ENCODE measurements around the gene MCF2L2.

The MCF2L2 gene

GRCh38 chr3:183298701-183299153 lies 129.7 kb downstream of the MCF2L2 start:
- peak in 40 of 51 donors; percentile 4 to 79 (median 38) for DNase-seq

DNA sequence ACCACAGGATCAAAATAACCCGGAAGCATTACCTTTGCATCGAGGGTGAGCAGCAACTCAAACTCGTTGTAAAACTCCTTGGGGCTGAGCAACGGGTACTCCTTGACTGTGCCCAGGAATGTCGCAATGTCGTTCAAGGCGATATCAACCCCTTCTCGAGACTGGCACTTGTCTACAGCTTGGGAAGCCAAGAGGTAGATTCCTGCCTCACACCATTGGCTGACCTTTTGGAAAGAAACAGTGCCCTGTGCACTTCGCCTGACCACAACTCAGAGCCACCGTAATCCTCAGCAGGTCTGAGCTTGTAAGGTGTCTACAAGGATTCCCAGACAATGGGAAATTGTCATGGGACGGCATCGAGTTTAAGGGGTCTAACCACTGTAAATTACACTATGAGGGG lies 131.5 kb downstream of the MCF2L2 start:
- no peak for DNase-seq

DNA sequence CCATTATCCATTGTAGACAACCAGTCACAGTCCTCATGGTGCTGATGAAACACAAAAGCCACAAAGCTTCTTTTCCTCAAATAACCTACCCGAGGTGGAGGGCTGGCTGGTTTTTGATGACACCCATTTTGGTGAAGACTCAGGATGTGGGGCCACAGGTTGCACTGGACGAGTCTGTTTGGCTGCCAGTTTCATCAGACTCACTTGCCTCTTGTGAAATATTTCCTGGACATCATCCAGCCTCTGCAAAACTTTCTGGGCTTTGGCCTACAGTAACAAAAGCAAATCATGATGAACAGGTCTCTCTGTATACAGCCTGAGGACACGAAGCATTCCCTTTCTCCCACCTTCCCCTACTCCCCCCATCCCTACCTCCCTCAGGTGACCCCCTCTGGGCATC lies 133.2 kb downstream of the MCF2L2 start:
- DNase-seq: peak in 1 of 51 donors; percentile 18

GRCh38 chr3:183293966-183294365 lies 134.5 kb downstream of the MCF2L2 start:
- DNase-seq: no peak

- no peak for DNase-seq
Observed at GRCh38 chr3:183291497-183292031, 136.9 kb downstream of the MCF2L2 start.

DNA sequence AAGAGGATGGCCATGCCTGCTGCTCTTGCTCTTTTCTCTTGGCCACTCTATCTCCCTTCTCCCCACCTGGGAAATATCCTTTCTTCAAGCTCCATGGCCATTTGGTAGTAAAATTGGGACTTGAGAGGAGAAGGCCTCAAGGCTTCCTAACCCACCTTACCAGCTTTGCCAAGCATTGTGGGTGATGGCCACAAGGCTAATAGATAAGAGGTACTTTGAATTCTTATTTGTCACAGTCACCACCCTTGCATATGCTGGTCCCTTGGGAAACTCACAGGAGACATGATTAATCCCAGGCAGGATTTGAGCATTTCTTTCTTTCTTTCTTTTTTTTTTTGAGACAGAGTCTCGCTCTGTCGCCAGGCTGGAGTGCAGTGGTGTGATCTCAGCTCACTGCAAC lies 138.2 kb downstream of the MCF2L2 start:
- DNase-seq: no peak

DNA sequence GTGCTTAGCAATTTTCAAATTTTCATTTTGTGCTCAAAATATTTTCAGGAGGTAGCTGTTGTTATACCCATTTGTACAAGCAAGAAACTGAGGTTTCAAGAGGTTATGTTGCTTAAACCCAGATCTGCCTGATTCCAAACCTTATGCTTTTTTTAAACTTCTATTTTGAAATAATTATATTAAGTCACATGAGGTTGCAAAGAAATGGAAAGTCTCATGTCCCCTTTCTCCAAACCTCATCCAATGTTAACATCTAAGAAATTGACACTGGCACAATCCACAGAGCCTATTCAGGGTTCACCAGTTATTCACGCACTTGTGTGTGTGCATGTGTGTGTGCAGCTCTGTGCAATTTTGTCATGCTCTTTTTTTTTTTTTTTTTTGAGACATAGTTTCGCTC lies 140.3 kb downstream of the MCF2L2 start:
- DNase-seq: no peak

DNA sequence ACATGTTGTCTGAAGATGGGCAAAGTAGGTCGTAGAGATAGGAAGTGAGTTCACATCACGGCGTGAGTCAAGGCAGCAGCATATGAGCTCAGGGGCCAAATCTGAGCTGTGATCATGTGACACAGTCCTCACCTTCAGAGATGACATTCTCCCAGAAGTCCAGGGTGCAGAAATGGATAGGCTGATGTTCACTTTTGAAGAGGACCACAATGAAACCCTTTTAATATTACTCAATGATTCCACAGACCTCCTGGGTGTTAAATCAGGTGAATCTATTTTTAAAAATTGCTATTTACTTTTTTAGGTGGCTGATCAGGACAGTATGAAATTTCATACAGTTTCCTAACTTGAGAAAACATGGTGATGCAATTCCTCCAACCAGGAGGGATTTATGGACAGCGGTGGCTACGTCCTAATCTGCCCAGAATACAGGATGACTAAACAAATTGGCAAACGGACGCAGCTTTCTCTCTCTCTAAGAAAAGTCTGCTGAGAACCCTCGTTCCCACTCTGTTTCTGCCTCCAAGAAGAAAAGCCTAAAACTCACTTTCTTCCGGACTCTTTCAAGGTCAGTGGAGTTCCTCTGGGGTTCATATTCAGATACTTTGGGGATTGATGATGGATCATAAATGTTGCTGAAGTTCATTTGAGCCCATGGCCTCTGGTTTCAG lies 141.0 kb downstream of the MCF2L2 start:
- DNase-seq: no peak

- DNase-seq: peak in 39 of 51 donors; percentile 11 to 86 (median 52)
Observed at GRCh38 chr3:183285828-183286457, 142.5 kb downstream of the MCF2L2 start.

GRCh38 chr3:183285318-183285717 lies 143.1 kb downstream of the MCF2L2 start:
- DNase-seq: no peak

DNA sequence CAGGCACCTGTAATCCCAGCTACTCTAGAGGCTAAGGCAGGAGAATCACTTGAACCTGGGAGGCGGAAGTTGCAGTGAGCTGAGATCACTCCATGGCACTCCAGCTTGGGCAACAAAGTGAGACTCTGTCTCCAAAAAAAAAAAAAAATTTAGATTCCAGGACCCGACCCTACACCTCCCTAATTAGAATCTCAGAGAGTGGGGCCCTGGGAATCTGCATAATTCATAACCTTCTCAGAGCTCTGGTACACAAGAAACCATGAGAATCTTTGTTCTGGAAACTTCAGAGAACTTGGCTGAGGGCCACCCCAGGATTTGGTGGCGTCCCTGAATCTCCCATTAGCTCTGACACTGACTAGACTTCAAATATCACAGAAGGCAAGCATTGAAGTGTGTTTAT lies 143.8 kb downstream of the MCF2L2 start:
- DNase-seq: no peak

DNA sequence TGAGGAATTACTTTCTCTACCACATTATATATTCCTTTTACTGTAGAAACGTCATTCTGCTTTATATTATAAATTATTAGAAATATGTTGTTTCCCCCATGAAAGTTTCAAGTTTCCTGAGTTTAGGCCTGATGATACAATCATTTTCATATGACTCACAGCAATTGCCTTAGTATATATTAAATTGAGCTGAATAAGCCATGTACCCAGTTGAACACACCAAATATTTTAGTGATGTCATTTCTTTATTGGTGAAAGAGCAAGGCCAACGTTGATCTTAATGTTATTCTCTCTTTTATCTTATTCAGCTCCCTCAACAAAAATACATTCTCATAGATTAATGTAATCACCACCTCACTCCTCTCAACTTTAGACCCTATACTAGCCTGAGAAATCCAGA lies 144.5 kb downstream of the MCF2L2 start:
- no peak for DNase-seq

DNA sequence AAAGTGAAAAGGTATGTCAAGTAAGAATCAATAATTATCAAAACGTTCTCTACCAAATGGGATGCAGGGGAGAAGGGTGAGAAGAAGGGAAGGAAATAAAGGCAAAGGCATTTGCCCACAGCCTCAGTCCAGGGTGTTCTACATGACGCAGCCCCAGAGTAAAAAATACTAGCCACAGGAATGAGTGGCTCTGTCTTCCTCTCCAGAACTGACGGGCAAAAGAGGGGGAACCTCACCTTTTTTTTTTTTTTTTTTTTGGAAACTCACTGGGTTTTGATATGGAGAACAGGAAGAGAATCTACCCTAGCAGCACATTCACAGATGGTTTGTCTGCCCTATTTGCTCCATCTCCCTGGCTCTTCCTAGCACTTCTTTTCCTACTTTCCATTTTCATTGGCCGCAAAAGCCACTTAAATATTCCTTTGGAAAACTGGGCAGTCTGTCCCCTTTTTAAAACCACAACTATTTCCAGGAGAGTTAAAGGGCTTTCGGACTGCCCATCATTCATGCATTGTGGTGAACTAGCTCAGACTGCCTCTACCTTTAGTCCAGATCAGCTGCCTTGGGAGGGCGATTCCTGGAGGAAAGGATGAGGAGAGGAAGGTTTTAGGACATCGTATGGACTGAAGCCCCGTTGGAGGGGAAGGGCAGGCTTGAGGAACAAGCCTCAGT lies 147.2 kb downstream of the MCF2L2 start:
- no peak for DNase-seq

- no peak for DNase-seq
Observed at GRCh38 chr3:183279371-183279770, 149.0 kb downstream of the MCF2L2 start.

DNA sequence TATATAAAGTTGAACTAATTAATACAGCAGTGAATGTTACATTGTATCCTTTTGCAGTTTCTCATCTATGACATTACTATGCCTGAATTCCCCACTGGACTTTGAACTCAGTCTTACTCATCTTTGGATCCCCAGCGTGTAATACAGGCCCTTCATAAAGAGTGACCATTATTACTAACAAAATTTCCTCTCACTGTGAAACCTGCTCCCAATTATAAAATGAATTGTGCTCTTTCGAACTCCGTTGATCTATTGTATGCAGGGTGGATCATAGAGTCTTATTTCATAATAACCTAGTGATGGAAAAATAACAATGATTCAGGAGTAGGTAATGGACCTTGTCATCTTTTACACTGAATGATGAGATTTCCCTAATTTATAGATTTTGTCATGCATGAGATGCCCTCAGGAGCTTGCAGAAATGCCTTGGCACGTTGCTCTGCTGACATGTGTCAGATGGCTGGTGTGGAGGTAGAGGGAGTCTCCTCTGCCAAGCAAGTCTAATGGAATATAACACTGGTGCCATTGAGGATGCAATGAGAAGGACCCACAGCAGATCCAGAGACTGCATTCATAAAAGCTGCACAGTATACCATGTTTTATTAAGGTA lies 149.8 kb downstream of the MCF2L2 start:
- no peak for DNase-seq

DNA sequence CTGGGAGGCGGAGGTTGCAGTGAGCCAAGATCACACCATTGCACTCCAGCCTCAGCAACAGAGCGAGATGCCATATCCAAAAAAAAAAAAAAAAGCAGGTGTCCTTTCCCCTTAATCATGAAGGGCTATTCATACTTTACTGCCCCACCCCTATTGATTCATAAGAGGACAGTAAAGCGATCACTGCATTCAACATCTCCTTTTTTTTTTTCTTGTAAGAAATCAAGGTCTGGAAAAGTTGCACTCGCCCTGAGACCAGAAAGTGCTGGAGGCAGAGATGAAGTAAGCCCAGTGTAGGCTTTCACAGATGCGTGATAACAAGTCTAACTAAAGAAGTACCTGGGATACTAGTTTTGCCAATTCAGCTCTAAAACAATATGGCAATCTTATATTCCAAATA lies 151.2 kb downstream of the MCF2L2 start:
- DNase-seq: no peak

GRCh38 chr3:183275937-183276336 lies 152.5 kb downstream of the MCF2L2 start:
- DNase-seq: no peak

DNA sequence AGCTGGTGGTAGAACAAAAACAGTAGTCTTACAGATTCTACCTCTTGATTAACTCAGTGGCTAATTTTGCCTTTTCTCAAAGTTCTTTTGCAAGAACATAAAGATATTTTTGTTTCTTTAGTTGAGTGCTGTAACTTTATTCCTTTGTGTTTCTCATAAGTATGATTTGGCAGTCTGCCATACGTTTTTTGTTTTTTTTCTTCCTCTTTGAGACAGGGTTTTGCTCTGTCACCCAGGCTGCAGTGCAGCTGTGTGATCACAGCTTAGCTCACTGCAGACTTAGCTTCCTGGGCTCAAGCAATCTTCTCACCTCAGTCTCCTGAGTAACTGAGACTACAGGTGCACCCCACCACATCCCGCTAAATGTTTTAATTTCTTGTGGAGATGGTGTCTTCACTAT lies 153.0 kb downstream of the MCF2L2 start:
- DNase-seq: no peak

DNA sequence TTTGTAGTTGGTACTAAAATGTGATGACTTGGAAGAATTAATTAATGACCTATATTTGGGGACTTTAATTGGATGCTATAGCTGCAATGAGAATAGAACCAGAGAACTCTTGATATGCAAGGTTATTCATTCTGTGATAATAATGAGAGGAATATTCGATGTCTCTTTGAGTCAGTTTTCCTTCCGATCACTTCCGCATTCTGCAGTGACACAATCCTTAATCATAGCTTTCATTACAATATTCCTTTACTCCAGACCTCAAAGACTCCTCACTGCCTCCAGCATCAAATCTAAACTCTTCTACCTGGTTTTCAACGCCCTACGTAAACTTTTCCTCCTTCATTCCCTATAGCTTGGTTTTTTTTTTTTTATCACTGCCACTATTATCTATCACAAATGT lies 153.8 kb downstream of the MCF2L2 start:
- DNase-seq: no peak

GRCh38 chr3:183272791-183273190 lies 155.6 kb downstream of the MCF2L2 start:
- no peak for DNase-seq

GRCh38 chr3:183272142-183272541 lies 156.3 kb downstream of the MCF2L2 start:
- DNase-seq: no peak

DNA sequence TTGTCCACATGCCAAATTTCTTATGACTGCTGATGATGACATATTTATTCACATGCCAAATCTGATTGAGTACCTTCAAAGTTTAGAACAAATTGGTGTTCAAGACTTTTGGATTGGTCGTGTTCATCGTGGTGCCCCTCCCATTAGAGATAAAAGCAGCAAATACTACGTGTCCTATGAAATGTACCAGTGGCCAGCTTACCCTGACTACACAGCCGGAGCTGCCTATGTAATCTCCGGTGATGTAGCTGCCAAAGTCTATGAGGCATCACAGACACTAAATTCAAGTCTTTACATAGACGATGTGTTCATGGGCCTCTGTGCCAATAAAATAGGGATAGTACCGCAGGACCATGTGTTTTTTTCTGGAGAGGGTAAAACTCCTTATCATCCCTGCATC lies 158.1 kb downstream of the MCF2L2 start:
- DNase-seq: no peak
